ENCODE results near the gene INPP5A.

- TF ChIP-seq HDAC6 (IDR thresholded peaks at IDR 0.05; ENCODE audit: low read depth, low read length): no peak
- TF ChIP-seq CTCF (IDR thresholded peaks at IDR 0.05 in 2 of 3, conservative IDR thresholded peaks at IDR 0.05 in 1 of 3; ENCODE audit: insufficient read depth in 2 of 3, low read depth in 1 of 3, low read length in 3 of 3): peak in 2 of 3 experiments; percentile 28 to 38; a peak in 3 of 6 replicates
Observed at GRCh38 chr10:132793871-132794849, 256.6 kb downstream of the INPP5A start.

Measured in K562 (cell line).